Brain microvascular endothelial cell (primary cell): ENCODE data around the gene ARRB1.

Source experiments
- DNase-seq: peaks from one replicate; pipeline ENCODE4 v3.0.0-alpha.2; 2020
- H3K27ac ChIP-seq: fragments of 250-450 bp; sonication (Bioruptor Pico); 2 replicates; pipeline ENCODE4 v1.5.1; 2020; ENCODE audit warnings: mild to moderate bottlenecking, moderate library complexity
- H3K27me3 ChIP-seq: fragments of 250-450 bp; sonication (Bioruptor Pico); replicated peaks from 2 replicates; pipeline ENCODE4 v1.5.1; 2020; ENCODE audit warnings: mild to moderate bottlenecking
- H3K36me3 ChIP-seq: fragments of 250-450 bp; sonication (Bioruptor Pico); replicated peaks from 2 replicates; pipeline ENCODE4 v1.5.1; 2020; ENCODE audit warnings: mild to moderate bottlenecking
- H3K4me3 ChIP-seq: 2 replicates; pipeline ENCODE4 v1.5.1; 2011; ENCODE audit warnings: low read depth, mild to moderate bottlenecking, control low read depth, low read length, moderate library complexity
- in situ Hi-C: cut with HindIII; loops from 2 replicates; pipeline ENCODE4 v1.10.0; 2017; ENCODE audit warnings: low sequenced_read_pairs, low pct_ligation_motif_present
- TF ChIP-seq, protein P1 (sequence below): IDR thresholded peaks from 2 replicates; pipeline ENCODE4 v1.5.1; 2011; ENCODE audit warnings: low read depth, mild to moderate bottlenecking, moderate library complexity, low read length, control low read depth, inconsistent platforms; ENCODE audit errors: missing control alignments

Gene ARRB1

GRCh38 chr11:75272821-75273301, 78.6 kb downstream of the ARRB1 start:
- H3K36me3 ChIP-seq = no peaks in the 10 kb centered on the region
- in situ Hi-C loops = no loop called here
- H3K27me3 ChIP-seq = no peaks in the 10 kb centered on the region
- DNase-seq = no peak
- TF ChIP-seq, protein P1, sequence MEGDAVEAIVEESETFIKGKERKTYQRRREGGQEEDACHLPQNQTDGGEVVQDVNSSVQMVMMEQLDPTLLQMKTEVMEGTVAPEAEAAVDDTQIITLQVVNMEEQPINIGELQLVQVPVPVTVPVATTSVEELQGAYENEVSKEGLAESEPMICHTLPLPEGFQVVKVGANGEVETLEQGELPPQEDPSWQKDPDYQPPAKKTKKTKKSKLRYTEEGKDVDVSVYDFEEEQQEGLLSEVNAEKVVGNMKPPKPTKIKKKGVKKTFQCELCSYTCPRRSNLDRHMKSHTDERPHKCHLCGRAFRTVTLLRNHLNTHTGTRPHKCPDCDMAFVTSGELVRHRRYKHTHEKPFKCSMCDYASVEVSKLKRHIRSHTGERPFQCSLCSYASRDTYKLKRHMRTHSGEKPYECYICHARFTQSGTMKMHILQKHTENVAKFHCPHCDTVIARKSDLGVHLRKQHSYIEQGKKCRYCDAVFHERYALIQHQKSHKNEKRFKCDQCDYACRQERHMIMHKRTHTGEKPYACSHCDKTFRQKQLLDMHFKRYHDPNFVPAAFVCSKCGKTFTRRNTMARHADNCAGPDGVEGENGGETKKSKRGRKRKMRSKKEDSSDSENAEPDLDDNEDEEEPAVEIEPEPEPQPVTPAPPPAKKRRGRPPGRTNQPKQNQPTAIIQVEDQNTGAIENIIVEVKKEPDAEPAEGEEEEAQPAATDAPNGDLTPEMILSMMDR = no peak
- H3K27ac ChIP-seq = no peak overlapping the region
- H3K4me3 ChIP-seq = no peak overlapping the region

DNA sequence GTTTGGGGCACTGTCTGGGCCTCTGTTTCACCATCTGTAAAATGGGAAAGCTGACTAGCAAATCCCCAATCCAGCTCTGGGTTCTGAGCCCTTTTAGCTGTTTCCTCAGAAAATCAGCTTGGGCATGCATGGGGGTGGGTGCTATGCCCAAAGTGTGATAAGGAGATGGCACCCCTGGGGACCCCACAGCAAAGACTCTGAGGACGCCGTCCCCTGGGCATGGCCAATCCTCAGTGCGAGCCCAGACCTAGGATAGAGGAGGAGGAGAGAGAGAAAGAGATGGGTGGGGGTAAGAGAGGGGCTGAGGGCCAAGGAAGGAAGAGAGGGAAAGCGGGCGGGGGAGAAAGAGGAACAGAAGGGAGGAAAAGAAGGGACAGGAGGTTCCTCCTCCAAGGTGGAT, 79.1 kb downstream of the ARRB1 start:
- in situ Hi-C loops = no loop called here
- H3K27me3 ChIP-seq = no peaks in the 10 kb centered on the region

GRCh38 chr11:75271730-75272129, 79.7 kb downstream of the ARRB1 start:
- in situ Hi-C loops = no loop called here
- H3K27ac ChIP-seq = no peak overlapping the region
- DNase-seq = no peak

More for the DNA sequence above, 79.1 kb downstream of the ARRB1 start:
- TF ChIP-seq, protein P1 = no peak
- DNase-seq = no peak
- no peaks in the 10 kb centered on the region for H3K36me3 ChIP-seq
- no peak overlapping the region for H3K27ac ChIP-seq
- H3K4me3 ChIP-seq = no peak overlapping the region

GRCh38 chr11:75270896-75271418, 80.5 kb downstream of the ARRB1 start:
- TF ChIP-seq, protein P1 = peak; percentile 64
- no peak for DNase-seq
- no peak overlapping the region for H3K4me3 ChIP-seq
- in situ Hi-C loops = no loop called here
- no peaks in the 10 kb centered on the region for H3K27me3 ChIP-seq
- no peak overlapping the region for H3K27ac ChIP-seq
- H3K36me3 ChIP-seq = no peaks in the 10 kb centered on the region

More at GRCh38 chr11:75271730-75272129, 79.7 kb downstream of the ARRB1 start:
- H3K27me3 ChIP-seq = no peaks in the 10 kb centered on the region
- TF ChIP-seq, protein P1 = no peak
- no peaks in the 10 kb centered on the region for H3K36me3 ChIP-seq
- H3K4me3 ChIP-seq = no peak overlapping the region

- TF ChIP-seq, protein P1 = no peak
- H3K36me3 ChIP-seq = no peaks in the 10 kb centered on the region
Measured at GRCh38 chr11:75269896-75270295, 81.6 kb downstream of the ARRB1 start.

GRCh38 chr11:75269367-75269660, 82.1 kb downstream of the ARRB1 start:
- TF ChIP-seq, protein P1 = no peak
- no peaks in the 10 kb centered on the region for H3K36me3 ChIP-seq
- no peak for DNase-seq
- in situ Hi-C loops = no loop called here
- no peaks in the 10 kb centered on the region for H3K27me3 ChIP-seq
- no peak overlapping the region for H3K4me3 ChIP-seq
- no peak overlapping the region for H3K27ac ChIP-seq

More at GRCh38 chr11:75269896-75270295, 81.6 kb downstream of the ARRB1 start:
- Histone ChIP-seq H3K27me3 (no peaks in the 10 kb centered on the region), H3K4me3 (no peak overlapping the region), H3K27ac (no peak overlapping the region)
- in situ Hi-C loops = no loop called here
- DNase-seq = no peak
